ENCODE data around the gene DOCK7. TPM values are rescaled to one million over a fixed set of nuclear protein-coding genes. Genes with fewer than 3 reads are reported as not detected.
"Not testable (repeated sequence)": the region's sequence is repeated elsewhere in the genome, so short reads cannot be mapped to it uniquely, and the experiment has no call there.

The DOCK7 gene
- total RNA-seq, 4 donors from 2014 or later: 7.8 to 56.5 (median 19.1) TPM

GRCh38 chr1:62530516-62531154 lies 157.6 kb downstream of the DOCK7 start:
- no peaks in the 10 kb centered on the region for H3K27me3 ChIP-seq
- no peak overlapping the region for H3K27ac ChIP-seq
- H3K4me1 ChIP-seq: no peaks in the 10 kb centered on the region
- no peaks in the 10 kb centered on the region for H3K9me3 ChIP-seq
- DNase-seq: no peak
- no peak overlapping the region for H3K4me3 ChIP-seq
- H3K36me3 ChIP-seq: peaks cover 0 to 48% (median 0%) of the 10 kb centered on the region in 3 donors
- 64 to 71% methylated on average over 6 of the region's 6 CpGs for WGBS, 2 donors
- TF ChIP-seq CTCF (IDR thresholded peaks at IDR 0.05) (peak in 5 of 6 experiments; percentile 27 to 55 (median 35)), POLR2A (IDR thresholded peaks at IDR 0.05) (no peak)
- intact Hi-C loops (cut with DNase I): no loop called here

- Histone ChIP-seq H3K9me3 (no peaks in the 10 kb centered on the region), H3K27ac (no peak overlapping the region), H3K27me3 (no peaks in the 10 kb centered on the region), H3K36me3 (peaks cover 0 to 42% (median 0%) of the 10 kb centered on the region in 3 donors), H3K4me3 (no peak overlapping the region), H3K4me1 (no peaks in the 10 kb centered on the region)
- DNase-seq: no peak
- TF ChIP-seq CTCF (IDR thresholded peaks at IDR 0.05): no peak
- no peak for TF ChIP-seq POLR2A (IDR thresholded peaks at IDR 0.05)
- 80 to 92% methylated on average over 4 of the region's 4 CpGs for WGBS, 2 donors
- intact Hi-C loops (cut with DNase I): no loop called here
Measured at GRCh38 chr1:62529227-62529626, 159.0 kb downstream of the DOCK7 start.

- no peak overlapping the region for H3K27ac ChIP-seq
- no peaks in the 10 kb centered on the region for H3K27me3 ChIP-seq
- H3K36me3 ChIP-seq: peaks cover 0 to 36% (median 0%) of the 10 kb centered on the region in 3 donors
- no peaks in the 10 kb centered on the region for H3K4me1 ChIP-seq
- WGBS, 2 donors: 86 to 87% methylated on average over 7 of the region's 7 CpGs
- no peaks in the 10 kb centered on the region for H3K9me3 ChIP-seq
- intact Hi-C loops (cut with DNase I): no loop called here
- no peak overlapping the region for H3K4me3 ChIP-seq
- TF ChIP-seq POLR2A (IDR thresholded peaks at IDR 0.05) (no peak), CTCF (IDR thresholded peaks at IDR 0.05) (no peak)
- no peak for DNase-seq
Measured at GRCh38 chr1:62528015-62528414, 160.2 kb downstream of the DOCK7 start.

GRCh38 chr1:62527346-62527745 lies 160.8 kb downstream of the DOCK7 start:
- 70 to 89% methylated on average over 4 to 5 of the region's 6 CpGs for WGBS, 2 donors
- intact Hi-C loops (cut with DNase I): not testable (repeated sequence)

GRCh38 chr1:62523860-62524259 lies 164.3 kb downstream of the DOCK7 start:
- TF ChIP-seq CTCF (IDR thresholded peaks at IDR 0.05) (no peak), POLR2A (IDR thresholded peaks at IDR 0.05) (no peak)
- Histone ChIP-seq H3K4me3 (no peak overlapping the region), H3K9me3 (no peaks in the 10 kb centered on the region), H3K4me1 (no peaks in the 10 kb centered on the region), H3K27ac (no peak overlapping the region), H3K27me3 (no peaks in the 10 kb centered on the region), H3K36me3 (peaks cover 0 to 36% (median 0%) of the 10 kb centered on the region in 3 donors)
- intact Hi-C loops (cut with DNase I): no loop called here
- WGBS, 2 donors: 94 to 95% methylated on average over 2 of the region's 2 CpGs
- no peak for DNase-seq

More at GRCh38 chr1:62527346-62527745, 160.8 kb downstream of the DOCK7 start:
- H3K36me3 ChIP-seq: peaks cover 0 to 29% (median 0%) of the 10 kb centered on the region in 3 donors
- H3K4me3 ChIP-seq, H3K27me3 ChIP-seq, H3K27ac ChIP-seq, H3K9me3 ChIP-seq, H3K4me1 ChIP-seq, DNase-seq: not testable (repeated sequence)

Data from esophagus squamous epithelium (tissue), 5 donors.